ENCODE measurements around the gene SLC9A8.

GRCh38 chr20:49813305-49813974 is 812 bp downstream of the SLC9A8 start:
- TF ChIP-seq CTCF (IDR thresholded peaks at IDR 0.05) (no peak), EP300 (IDR thresholded peaks at IDR 0.05) (no peak), POLR2A (IDR thresholded peaks at IDR 0.05) (no peak)

All from tibial nerve (tissue), 4 donors.